ENCODE data around the gene CDH15.

CDH15 gene

GRCh38 chr16:89174877-89175276 is 3.3 kb downstream of the CDH15 start:
- no peaks in the 10 kb centered on the region for H3K36me3 ChIP-seq (ENCODE audit: control insufficient read depth, low read length)
- H3K4me1 ChIP-seq (ENCODE audit: control insufficient read depth, low read length), result peaks cover 18% of the 10 kb centered on the region
- no peak overlapping the region for H3K4me3 ChIP-seq (ENCODE audit: low read length)
- H3K27ac ChIP-seq (ENCODE audit: low read depth, low read length), result no peak overlapping the region
- peaks cover 41% of the 10 kb centered on the region for H3K27me3 ChIP-seq (ENCODE audit: control insufficient read depth, low read length)
- no peaks in the 10 kb centered on the region for H4K20me1 ChIP-seq (ENCODE audit: control insufficient read depth, insufficient read depth, low read depth, low read length)
- no peaks in the 10 kb centered on the region for H3K9me2 ChIP-seq (replicated peaks; ENCODE audit: control insufficient read depth, low read length)
- no peaks in the 10 kb centered on the region for H3K79me2 ChIP-seq (ENCODE audit: control insufficient read depth, low read length)
- no peaks in the 10 kb centered on the region for H3F3A ChIP-seq (ENCODE audit: control insufficient read depth, insufficient read depth)
- no peak overlapping the region for H3K4me2 ChIP-seq (ENCODE audit: low read length)
- no peak for TF ChIP-seq CTCF (IDR thresholded peaks at IDR 0.05; ENCODE audit: low read depth, low read length, poor library complexity, severe bottlenecking)
- TF ChIP-seq EZH2phosphoT487 (IDR thresholded peaks at IDR 0.05; ENCODE audit: borderline replicate concordance, low read length), result no peak
- no peaks in the 10 kb centered on the region for H3K9me3 ChIP-seq (ENCODE audit: control insufficient read depth, insufficient read depth, low read length)

GRCh38 chr16:89175280-89176146 is 4.0 kb downstream of the CDH15 start:
- Histone ChIP-seq H3K27ac (ENCODE audit: low read depth, low read length) (no peak overlapping the region), H3K4me3 (ENCODE audit: low read length) (no peak overlapping the region), H3K4me1 (ENCODE audit: control insufficient read depth, low read length) (peaks cover 11% of the 10 kb centered on the region), H3K9me3 (ENCODE audit: control insufficient read depth, insufficient read depth, low read length) (no peaks in the 10 kb centered on the region), H3K36me3 (ENCODE audit: control insufficient read depth, low read length) (no peaks in the 10 kb centered on the region), H3K4me2 (ENCODE audit: low read length) (no peak overlapping the region), H3K27me3 (ENCODE audit: control insufficient read depth, low read length) (peaks cover 35% of the 10 kb centered on the region), H4K20me1 (ENCODE audit: control insufficient read depth, insufficient read depth, low read depth, low read length) (no peaks in the 10 kb centered on the region), H3K9me2 (replicated peaks; ENCODE audit: control insufficient read depth, low read length) (no peaks in the 10 kb centered on the region), H3F3A (ENCODE audit: control insufficient read depth, insufficient read depth) (no peaks in the 10 kb centered on the region), H3K79me2 (ENCODE audit: control insufficient read depth, low read length) (no peaks in the 10 kb centered on the region)
- TF ChIP-seq EZH2phosphoT487 (IDR thresholded peaks at IDR 0.05; ENCODE audit: borderline replicate concordance, low read length), result no peak
- TF ChIP-seq CTCF (IDR thresholded peaks at IDR 0.05; ENCODE audit: low read depth, low read length, poor library complexity, severe bottlenecking), result no peak

- no peaks in the 10 kb centered on the region for H3K9me3 ChIP-seq (ENCODE audit: control insufficient read depth, insufficient read depth, low read length)
- H3K9me2 ChIP-seq (replicated peaks; ENCODE audit: control insufficient read depth, low read length), result no peaks in the 10 kb centered on the region
- no peak overlapping the region for H3K4me3 ChIP-seq (ENCODE audit: low read length)
- no peak overlapping the region for H3K4me2 ChIP-seq (ENCODE audit: low read length)
- no peaks in the 10 kb centered on the region for H3F3A ChIP-seq (ENCODE audit: control insufficient read depth, insufficient read depth)
- H4K20me1 ChIP-seq (ENCODE audit: control insufficient read depth, insufficient read depth, low read depth, low read length), result no peaks in the 10 kb centered on the region
- no peaks in the 10 kb centered on the region for H3K36me3 ChIP-seq (ENCODE audit: control insufficient read depth, low read length)
- peaks cover 30% of the 10 kb centered on the region for H3K27me3 ChIP-seq (ENCODE audit: control insufficient read depth, low read length)
- H3K4me1 ChIP-seq (ENCODE audit: control insufficient read depth, low read length), result peaks cover 5% of the 10 kb centered on the region
- H3K27ac ChIP-seq (ENCODE audit: low read depth, low read length), result no peak overlapping the region
- no peak for TF ChIP-seq CTCF (IDR thresholded peaks at IDR 0.05; ENCODE audit: low read depth, low read length, poor library complexity, severe bottlenecking)
- no peak for TF ChIP-seq EZH2phosphoT487 (IDR thresholded peaks at IDR 0.05; ENCODE audit: borderline replicate concordance, low read length)
- no peaks in the 10 kb centered on the region for H3K79me2 ChIP-seq (ENCODE audit: control insufficient read depth, low read length)
Measured at GRCh38 chr16:89176147-89176690, 4.7 kb downstream of the CDH15 start.
